Fibroblast of lung (primary cell): ENCODE data around the gene RAB10.

Experiments used
- EZH2 ChIP-seq: IDR thresholded peaks from 2 replicates; pipeline ENCODE4 v1.5.1; 2012; ENCODE audit warnings: low read length, control low read depth, mild to moderate bottlenecking; ENCODE audit errors: missing control alignments
- TF ChIP-seq, protein P1 (sequence below), 2 donors: IDR thresholded peaks in 1 of 2; conservative IDR thresholded peaks in 1 of 2; 1 replicate in 1 of 2; 2 replicates in 1 of 2; pipeline ENCODE4 v1.5.1; 2011 to 2012; ENCODE audit warnings: low read length in 2 of 2, control low read depth in 1 of 2, inconsistent platforms in 1 of 2, low read depth in 1 of 2, mild to moderate bottlenecking in 1 of 2

DNA sequence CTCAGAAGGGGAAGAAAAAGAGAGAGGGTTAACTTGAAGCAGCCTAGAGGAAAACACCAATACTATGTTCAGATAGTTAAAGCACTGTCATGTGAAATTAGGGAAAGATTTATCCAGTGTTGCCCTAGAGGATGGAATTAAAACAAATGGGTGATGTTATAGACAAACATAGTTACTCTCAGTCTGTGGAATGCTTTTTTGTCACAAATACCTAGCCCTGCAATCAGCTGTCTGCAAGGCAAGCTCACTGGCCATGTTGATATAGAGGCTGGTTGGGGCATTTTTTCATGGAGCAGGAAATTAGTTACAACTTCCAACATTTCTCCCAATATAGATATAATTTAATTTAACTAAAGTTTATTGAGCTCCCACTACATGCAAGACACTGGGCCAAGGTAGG lies 8.4 kb upstream of the RAB10 start:
- TF ChIP-seq, protein P1, sequence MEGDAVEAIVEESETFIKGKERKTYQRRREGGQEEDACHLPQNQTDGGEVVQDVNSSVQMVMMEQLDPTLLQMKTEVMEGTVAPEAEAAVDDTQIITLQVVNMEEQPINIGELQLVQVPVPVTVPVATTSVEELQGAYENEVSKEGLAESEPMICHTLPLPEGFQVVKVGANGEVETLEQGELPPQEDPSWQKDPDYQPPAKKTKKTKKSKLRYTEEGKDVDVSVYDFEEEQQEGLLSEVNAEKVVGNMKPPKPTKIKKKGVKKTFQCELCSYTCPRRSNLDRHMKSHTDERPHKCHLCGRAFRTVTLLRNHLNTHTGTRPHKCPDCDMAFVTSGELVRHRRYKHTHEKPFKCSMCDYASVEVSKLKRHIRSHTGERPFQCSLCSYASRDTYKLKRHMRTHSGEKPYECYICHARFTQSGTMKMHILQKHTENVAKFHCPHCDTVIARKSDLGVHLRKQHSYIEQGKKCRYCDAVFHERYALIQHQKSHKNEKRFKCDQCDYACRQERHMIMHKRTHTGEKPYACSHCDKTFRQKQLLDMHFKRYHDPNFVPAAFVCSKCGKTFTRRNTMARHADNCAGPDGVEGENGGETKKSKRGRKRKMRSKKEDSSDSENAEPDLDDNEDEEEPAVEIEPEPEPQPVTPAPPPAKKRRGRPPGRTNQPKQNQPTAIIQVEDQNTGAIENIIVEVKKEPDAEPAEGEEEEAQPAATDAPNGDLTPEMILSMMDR (conservative IDR thresholded peaks at IDR 0.05 in 1 of 2, IDR thresholded peaks at IDR 0.05 in 1 of 2; ENCODE audit: low read depth in 1 of 2, low read length in 2 of 2): no peak
- TF ChIP-seq EZH2: no peak
